ENCODE measurements around the gene EEIG2. TPM values are rescaled to one million over a fixed set of nuclear protein-coding genes. Genes with fewer than 3 reads are reported as not detected.

EEIG2 gene
- total RNA-seq (2022; extraction: Qiagen RNA extraction; ENCODE audit: low read depth) = 2.9 to 7.3 TPM (median 5.8 TPM) in 5 replicates

GRCh38 chr1:108559215-108560186, at the start of gene EEIG2:
Gene EEIG2 (plus strand): TSS chr1:108560100. CDS start chr1:108560429, 329 bp downstream.

Other genes starting within 250 kb of the EEIG2 start
- gene NBPF6, start 109.8 kb upstream of the EEIG2 start, total RNA-seq (2022; extraction: Qiagen RNA extraction; ENCODE audit: low read depth) = 0.26 TPM in 1 of 5 replicates, not detected in the others
- 4.0 to 5.3 TPM (median 4.3 TPM) in 5 replicates for gene HENMT1, start 101.0 kb downstream of the EEIG2 start, total RNA-seq (2022; extraction: Qiagen RNA extraction; ENCODE audit: low read depth)
- 16.9 to 27.7 TPM (median 23.8 TPM) in 5 replicates for gene PRPF38B, start 132.2 kb downstream of the EEIG2 start, total RNA-seq (2022; extraction: Qiagen RNA extraction; ENCODE audit: low read depth)
- 0.05 TPM in 1 of 5 replicates, not detected in the others for gene FNDC7, start 152.8 kb downstream of the EEIG2 start, total RNA-seq (2022; extraction: Qiagen RNA extraction; ENCODE audit: low read depth)
- 12.5 to 25.6 TPM (median 19.7 TPM) in 5 replicates for gene STXBP3, start 186.6 kb downstream of the EEIG2 start, total RNA-seq (2022; extraction: Qiagen RNA extraction; ENCODE audit: low read depth)

Data from A549 treated with ZK216348 at 1 μM for 4 hours (cell line).